Neural cell (in vitro differentiated cells): ENCODE measurements around the gene LHX4. TPM values are rescaled to one million over a fixed set of nuclear protein-coding genes. Genes with fewer than 3 reads are reported as not detected.

Experiments
- H2AFZ ChIP-seq: fragments of 200-600, 300-800 bp; sonication (generic), shearing (Covaris generic); 2 replicates; pipeline ENCODE4 v1.6.0; 2014; ENCODE audit warnings: low read depth, mild to moderate bottlenecking, antibody characterized with exemption, low read length, moderate library complexity
- H3F3A ChIP-seq: fragments of 200-600 bp; shearing (Covaris generic); 2 replicates; pipeline ENCODE4 v1.6.1; 2016; ENCODE audit warnings: mild to moderate bottlenecking, moderate library complexity, mixed read lengths, antibody characterized with exemption, low read length; ENCODE audit not compliant: insufficient read depth, poor library complexity, severe bottlenecking
- H3K27ac ChIP-seq: fragments of 200-600, 300-800 bp; sonication (generic), shearing (Covaris generic); 2 replicates; pipeline ENCODE4 v1.5.1; 2014; ENCODE audit warnings: mild to moderate bottlenecking, low read length, moderate library complexity
- H3K27me3 ChIP-seq: fragments of 300-800, 200-600 bp; sonication (generic), shearing (Covaris generic); 2 replicates; pipeline ENCODE4 v1.6.0; 2014; ENCODE audit warnings: mild to moderate bottlenecking, low read depth, low read length, moderate library complexity; ENCODE audit not compliant: insufficient read depth
- H3K36me3 ChIP-seq: fragments of 300-800, 200-600 bp; sonication (generic), shearing (Covaris generic); 2 replicates; pipeline ENCODE4 v1.5.1; 2014; ENCODE audit warnings: mild to moderate bottlenecking, antibody characterized with exemption, low read length, moderate library complexity; ENCODE audit not compliant: insufficient read depth
- H3K4me2 ChIP-seq: fragments of 300-800, 200-600 bp; sonication (generic), shearing (Covaris generic); 2 replicates; pipeline ENCODE4 v1.6.0; 2014; ENCODE audit warnings: mild to moderate bottlenecking, low read length
- H3K4me3 ChIP-seq: fragments of 300-800, 200-600 bp; sonication (generic), shearing (Covaris generic); 2 replicates; pipeline ENCODE4 v1.5.1; 2014; ENCODE audit warnings: mild to moderate bottlenecking, low read length, moderate library complexity
- H3K79me2 ChIP-seq: fragments of 200-600 bp; shearing (Covaris generic); replicated peaks from 2 replicates; pipeline ENCODE4 v1.6.0; 2014; ENCODE audit warnings: mild to moderate bottlenecking, low read length, moderate library complexity; ENCODE audit not compliant: insufficient read depth
- H3K9ac ChIP-seq: fragments of 300-800, 200-600 bp; sonication (generic), shearing (Covaris generic); 2 replicates; pipeline ENCODE4 v1.6.1; 2016; ENCODE audit warnings: mild to moderate bottlenecking, low read length, mixed read lengths
- H3K9me2 ChIP-seq: fragments of 200-600 bp; shearing (Covaris generic); 2 replicates; pipeline ENCODE4 v1.6.1; 2016; ENCODE audit warnings: mild to moderate bottlenecking, low read length, mixed read lengths; ENCODE audit not compliant: insufficient read depth
- H3K9me3 ChIP-seq: fragments of 200-600, 300-800 bp; sonication (generic), shearing (Covaris generic); 2 replicates; pipeline ENCODE4 v1.6.1; 2016; ENCODE audit warnings: mild to moderate bottlenecking, mixed run types, low read length, moderate library complexity, mixed read lengths
- H4K20me1 ChIP-seq: fragments of 200-600 bp; shearing (Covaris generic); 2 replicates; pipeline ENCODE4 v1.6.1; 2016; ENCODE audit warnings: mild to moderate bottlenecking, mixed run types; ENCODE audit not compliant: insufficient read depth
- EP300 ChIP-seq: fragments of 450-650 bp; conservative IDR thresholded peaks from 2 replicates; pipeline ENCODE4 v1.6.1; 2014; ENCODE audit warnings: antibody characterized with exemption, mild to moderate bottlenecking, moderate library complexity; ENCODE audit not compliant: poor library complexity, severe bottlenecking
- EZH2 ChIP-seq: fragments of 200-600, 300-800 bp; shearing (Covaris generic), sonication (generic); IDR thresholded peaks from 2 replicates; pipeline ENCODE4 v1.6.1; 2014; ENCODE audit warnings: antibody characterized with exemption, low read length, borderline replicate concordance, mild to moderate bottlenecking; ENCODE audit not compliant: insufficient read depth, poor library complexity, severe bottlenecking
- MXI1 ChIP-seq: fragments of 450-650 bp; conservative IDR thresholded peaks from 2 replicates; pipeline ENCODE4 v1.6.1; 2014; ENCODE audit warnings: antibody characterized with exemption, mild to moderate bottlenecking; ENCODE audit not compliant: poor library complexity, severe bottlenecking
- POLR2AphosphoS5 ChIP-seq: IDR thresholded peaks from 2 replicates; pipeline ENCODE4 v1.6.1; 2012
- RAD21 ChIP-seq: fragments of 450-650 bp; conservative IDR thresholded peaks from 2 replicates; pipeline ENCODE4 v1.6.1; 2014; ENCODE audit warnings: antibody characterized with exemption, mild to moderate bottlenecking, moderate library complexity
- SMC3 ChIP-seq: fragments of 450-650 bp; conservative IDR thresholded peaks from 2 replicates; pipeline ENCODE4 v1.6.1; 2014; ENCODE audit warnings: antibody characterized with exemption, mild to moderate bottlenecking, moderate library complexity; ENCODE audit not compliant: poor library complexity
- TAF1 ChIP-seq: IDR thresholded peaks from 2 replicates; pipeline ENCODE4 v1.6.1; 2012; ENCODE audit warnings: low read depth
- polyA plus RNA-seq: library from polyadenylated mRNA; depleted of rRNA; stranded (reverse); fragments of >200 nt; gene quantifications from 2 replicates; pipeline ENCODE4 v1.2.3, GENCODE V29; 2014
- TF ChIP-seq, protein P1 (sequence below): fragments of 450-650 bp; IDR thresholded peaks from 2 replicates; pipeline ENCODE4 v1.5.1; 2014; ENCODE audit warnings: antibody characterized with exemption, mild to moderate bottlenecking, moderate library complexity; ENCODE audit not compliant: poor library complexity, severe bottlenecking
- TF ChIP-seq, protein P2 (sequence below): IDR thresholded peaks from 2 replicates; pipeline ENCODE4 v1.6.1; 2012; ENCODE audit warnings: borderline replicate concordance

The LHX4 gene
- polyA plus RNA-seq, 1 donor from 2014 or later = not detected

GRCh38 chr1:180311011-180311730 is 81.1 kb downstream of the LHX4 start:
- Histone ChIP-seq H3K79me2 (no peaks in the 10 kb centered on the region), H4K20me1 (no peaks in the 10 kb centered on the region), H2AFZ (no peak overlapping the region), H3K36me3 (no peaks in the 10 kb centered on the region), H3K27ac (no peak overlapping the region), H3F3A (no peaks in the 10 kb centered on the region), H3K4me3 (no peak overlapping the region), H3K9ac (no peak overlapping the region), H3K27me3 (no peaks in the 10 kb centered on the region), H3K4me2 (no peak overlapping the region), H3K9me3 (no peaks in the 10 kb centered on the region), H3K9me2 (no peaks in the 10 kb centered on the region)
- TF ChIP-seq EP300 = no peak
- TF ChIP-seq MXI1 = no peak
- TF ChIP-seq, protein P1, sequence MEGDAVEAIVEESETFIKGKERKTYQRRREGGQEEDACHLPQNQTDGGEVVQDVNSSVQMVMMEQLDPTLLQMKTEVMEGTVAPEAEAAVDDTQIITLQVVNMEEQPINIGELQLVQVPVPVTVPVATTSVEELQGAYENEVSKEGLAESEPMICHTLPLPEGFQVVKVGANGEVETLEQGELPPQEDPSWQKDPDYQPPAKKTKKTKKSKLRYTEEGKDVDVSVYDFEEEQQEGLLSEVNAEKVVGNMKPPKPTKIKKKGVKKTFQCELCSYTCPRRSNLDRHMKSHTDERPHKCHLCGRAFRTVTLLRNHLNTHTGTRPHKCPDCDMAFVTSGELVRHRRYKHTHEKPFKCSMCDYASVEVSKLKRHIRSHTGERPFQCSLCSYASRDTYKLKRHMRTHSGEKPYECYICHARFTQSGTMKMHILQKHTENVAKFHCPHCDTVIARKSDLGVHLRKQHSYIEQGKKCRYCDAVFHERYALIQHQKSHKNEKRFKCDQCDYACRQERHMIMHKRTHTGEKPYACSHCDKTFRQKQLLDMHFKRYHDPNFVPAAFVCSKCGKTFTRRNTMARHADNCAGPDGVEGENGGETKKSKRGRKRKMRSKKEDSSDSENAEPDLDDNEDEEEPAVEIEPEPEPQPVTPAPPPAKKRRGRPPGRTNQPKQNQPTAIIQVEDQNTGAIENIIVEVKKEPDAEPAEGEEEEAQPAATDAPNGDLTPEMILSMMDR = no peak
- no peak for TF ChIP-seq SMC3
- no peak for TF ChIP-seq RAD21
- TF ChIP-seq, protein P2, sequence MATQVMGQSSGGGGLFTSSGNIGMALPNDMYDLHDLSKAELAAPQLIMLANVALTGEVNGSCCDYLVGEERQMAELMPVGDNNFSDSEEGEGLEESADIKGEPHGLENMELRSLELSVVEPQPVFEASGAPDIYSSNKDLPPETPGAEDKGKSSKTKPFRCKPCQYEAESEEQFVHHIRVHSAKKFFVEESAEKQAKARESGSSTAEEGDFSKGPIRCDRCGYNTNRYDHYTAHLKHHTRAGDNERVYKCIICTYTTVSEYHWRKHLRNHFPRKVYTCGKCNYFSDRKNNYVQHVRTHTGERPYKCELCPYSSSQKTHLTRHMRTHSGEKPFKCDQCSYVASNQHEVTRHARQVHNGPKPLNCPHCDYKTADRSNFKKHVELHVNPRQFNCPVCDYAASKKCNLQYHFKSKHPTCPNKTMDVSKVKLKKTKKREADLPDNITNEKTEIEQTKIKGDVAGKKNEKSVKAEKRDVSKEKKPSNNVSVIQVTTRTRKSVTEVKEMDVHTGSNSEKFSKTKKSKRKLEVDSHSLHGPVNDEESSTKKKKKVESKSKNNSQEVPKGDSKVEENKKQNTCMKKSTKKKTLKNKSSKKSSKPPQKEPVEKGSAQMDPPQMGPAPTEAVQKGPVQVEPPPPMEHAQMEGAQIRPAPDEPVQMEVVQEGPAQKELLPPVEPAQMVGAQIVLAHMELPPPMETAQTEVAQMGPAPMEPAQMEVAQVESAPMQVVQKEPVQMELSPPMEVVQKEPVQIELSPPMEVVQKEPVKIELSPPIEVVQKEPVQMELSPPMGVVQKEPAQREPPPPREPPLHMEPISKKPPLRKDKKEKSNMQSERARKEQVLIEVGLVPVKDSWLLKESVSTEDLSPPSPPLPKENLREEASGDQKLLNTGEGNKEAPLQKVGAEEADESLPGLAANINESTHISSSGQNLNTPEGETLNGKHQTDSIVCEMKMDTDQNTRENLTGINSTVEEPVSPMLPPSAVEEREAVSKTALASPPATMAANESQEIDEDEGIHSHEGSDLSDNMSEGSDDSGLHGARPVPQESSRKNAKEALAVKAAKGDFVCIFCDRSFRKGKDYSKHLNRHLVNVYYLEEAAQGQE = no peak
- TF ChIP-seq EZH2 = no peak
- no peak for TF ChIP-seq TAF1
- no peak for TF ChIP-seq POLR2AphosphoS5

- no peaks in the 10 kb centered on the region for H3K36me3 ChIP-seq
- no peaks in the 10 kb centered on the region for H4K20me1 ChIP-seq
- H3K27me3 ChIP-seq = no peaks in the 10 kb centered on the region
- no peaks in the 10 kb centered on the region for H3F3A ChIP-seq
- H3K9me2 ChIP-seq = no peaks in the 10 kb centered on the region
- no peak overlapping the region for H3K4me3 ChIP-seq
- H3K9ac ChIP-seq = no peak overlapping the region
- H3K9me3 ChIP-seq = no peaks in the 10 kb centered on the region
- H3K27ac ChIP-seq = no peak overlapping the region
- no peak for TF ChIP-seq POLR2AphosphoS5
- TF ChIP-seq MXI1 = no peak
- TF ChIP-seq RAD21 = no peak
- TF ChIP-seq, protein P2 = no peak
- no peak for TF ChIP-seq TAF1
- no peak for TF ChIP-seq EZH2
- no peak for TF ChIP-seq SMC3
- TF ChIP-seq EP300 = no peak
- TF ChIP-seq, protein P1 = no peak
- H3K79me2 ChIP-seq = no peaks in the 10 kb centered on the region
- no peak overlapping the region for H2AFZ ChIP-seq
- no peak overlapping the region for H3K4me2 ChIP-seq
Observed at GRCh38 chr1:180312926-180313325, 82.9 kb downstream of the LHX4 start.
